ENCODE results near the gene PNMA8B. TPM values are rescaled to one million over a fixed set of nuclear protein-coding genes. Genes with fewer than 3 reads are reported as not detected.

The PNMA8B gene
- total RNA-seq, 2 donors from 2014 or later = 0.96 to 3.1 TPM

GRCh38 chr19:46453661-46454060 is 42.0 kb downstream of the PNMA8B start:
- WGBS = 43% methylated on average over 6 of the region's 6 CpGs

DNA sequence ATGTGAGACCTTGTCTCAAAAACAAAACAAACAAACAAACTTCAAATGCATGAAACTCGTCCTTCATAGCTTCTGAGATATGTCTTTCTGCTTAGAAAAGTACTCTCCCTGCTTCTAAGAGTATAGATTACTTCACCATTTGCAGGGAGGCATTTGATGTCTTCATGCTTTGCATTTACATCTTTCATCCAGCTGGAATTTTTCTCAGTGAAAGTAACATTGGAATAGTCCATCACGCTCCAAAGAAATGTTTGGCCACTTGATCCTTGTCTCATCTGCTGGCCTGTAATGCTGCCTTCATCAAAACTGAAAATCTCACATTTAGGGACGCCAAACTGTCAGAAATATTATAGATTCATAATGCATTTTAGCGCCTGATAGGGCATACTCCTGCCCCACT is 43.5 kb downstream of the PNMA8B start:
- H3K9me3 ChIP-seq = no peaks in the 10 kb centered on the region
- H3K36me3 ChIP-seq = no peaks in the 10 kb centered on the region
- DNase-seq (ENCODE audit: low spot score) = no peak
- intact Hi-C loops (cut with DNase I) = no loop called here
- TF ChIP-seq POLR2AphosphoS5 (IDR thresholded peaks at IDR 0.05) = no peak
- no peak for TF ChIP-seq CTCF (IDR thresholded peaks at IDR 0.05)
- TF ChIP-seq POLR2A (IDR thresholded peaks at IDR 0.05) = no peak
- H3K4me1 ChIP-seq (replicated peaks) = no peaks in the 10 kb centered on the region
- 42% methylated on average over 4 of the region's 4 CpGs for WGBS
- H3K4me3 ChIP-seq = no peak overlapping the region
- no peaks in the 10 kb centered on the region for H3K27me3 ChIP-seq (replicated peaks; ENCODE audit: insufficient read depth)
- H3K27ac ChIP-seq = no peak overlapping the region

More at GRCh38 chr19:46453661-46454060, 42.0 kb downstream of the PNMA8B start:
- Histone ChIP-seq H3K36me3 (no peaks in the 10 kb centered on the region), H3K4me1 (replicated peaks) (no peaks in the 10 kb centered on the region), H3K27ac (peak overlapping the region in 1 of 2 donors; percentile 39), H3K9me3 (no peaks in the 10 kb centered on the region), H3K27me3 (replicated peaks; ENCODE audit: insufficient read depth) (no peaks in the 10 kb centered on the region), H3K4me3 (no peak overlapping the region)
- DNase-seq (ENCODE audit: low spot score) = peak; percentile 83
- intact Hi-C loops (cut with DNase I) = no loop called here
- TF ChIP-seq POLR2AphosphoS5 (IDR thresholded peaks at IDR 0.05) (peak; percentile 75), POLR2A (IDR thresholded peaks at IDR 0.05) (no peak), CTCF (IDR thresholded peaks at IDR 0.05) (no peak)

- H3K36me3 ChIP-seq = no peaks in the 10 kb centered on the region
- intact Hi-C loops (cut with DNase I) = no loop called here
- DNase-seq (ENCODE audit: low spot score) = peak; percentile 69
- no peaks in the 10 kb centered on the region for H3K9me3 ChIP-seq
- peak; percentile 57 for TF ChIP-seq POLR2AphosphoS5 (IDR thresholded peaks at IDR 0.05)
- no peak for TF ChIP-seq POLR2A (IDR thresholded peaks at IDR 0.05)
- no peak for TF ChIP-seq CTCF (IDR thresholded peaks at IDR 0.05)
- H3K4me3 ChIP-seq = no peak overlapping the region
- H3K4me1 ChIP-seq (replicated peaks) = no peaks in the 10 kb centered on the region
- H3K27ac ChIP-seq = no peak overlapping the region
- WGBS = 40% methylated on average over 6 of the region's 6 CpGs
- no peaks in the 10 kb centered on the region for H3K27me3 ChIP-seq (replicated peaks; ENCODE audit: insufficient read depth)
These were observed 44.3 kb downstream of the PNMA8B start for GRCh38 chr19:46451352-46451751.

DNA sequence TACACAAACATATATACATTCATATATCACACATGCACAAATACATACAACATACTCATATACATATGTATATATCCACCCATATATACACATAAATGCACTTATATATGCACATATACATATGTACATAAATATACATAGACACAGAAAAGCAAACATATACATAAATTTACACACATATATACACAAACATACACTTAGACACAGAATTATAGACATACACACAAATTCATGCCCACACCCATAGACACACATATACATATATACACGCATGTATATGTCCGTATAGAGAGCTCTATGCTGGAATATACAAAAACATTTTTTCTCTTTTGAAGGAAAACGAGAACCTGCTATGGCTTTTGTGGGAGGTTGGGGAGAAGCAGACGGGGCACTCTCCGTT is 44.9 kb downstream of the PNMA8B start:
- H3K9me3 ChIP-seq = no peaks in the 10 kb centered on the region
- no peak for DNase-seq (ENCODE audit: low spot score)
- no peaks in the 10 kb centered on the region for H3K36me3 ChIP-seq
- no peak overlapping the region for H3K4me3 ChIP-seq
- WGBS = 35% methylated on average over 5 of the region's 5 CpGs
- no peaks in the 10 kb centered on the region for H3K4me1 ChIP-seq (replicated peaks)
- TF ChIP-seq CTCF (IDR thresholded peaks at IDR 0.05) (no peak), POLR2A (IDR thresholded peaks at IDR 0.05) (no peak), POLR2AphosphoS5 (IDR thresholded peaks at IDR 0.05) (no peak)
- no peak overlapping the region for H3K27ac ChIP-seq
- intact Hi-C loops (cut with DNase I) = no loop called here
- no peaks in the 10 kb centered on the region for H3K27me3 ChIP-seq (replicated peaks; ENCODE audit: insufficient read depth)

DNA sequence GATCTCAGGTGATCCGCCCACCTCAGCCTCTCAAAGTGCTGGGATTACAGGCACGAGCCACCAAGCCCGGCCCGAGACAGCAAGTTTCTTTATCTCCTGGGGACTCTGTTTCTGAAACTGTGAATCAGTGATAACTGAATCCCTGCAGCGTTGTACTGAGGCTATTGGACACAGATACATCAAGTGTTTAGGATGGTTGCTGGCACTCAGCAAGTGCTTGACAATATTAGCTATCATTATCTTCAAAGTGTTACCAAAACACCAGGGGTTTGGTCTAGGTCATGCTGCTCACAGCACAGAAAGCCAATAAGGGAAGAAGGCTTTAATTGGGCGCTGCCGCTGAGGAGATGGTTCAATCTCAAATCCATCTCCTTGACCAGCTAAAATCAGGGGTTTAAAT is 46.4 kb downstream of the PNMA8B start:
- TF ChIP-seq CTCF (IDR thresholded peaks at IDR 0.05) = no peak
- H3K36me3 ChIP-seq = no peaks in the 10 kb centered on the region
- no peak overlapping the region for H3K27ac ChIP-seq
- 68% methylated on average over 7 of the region's 7 CpGs for WGBS
- H3K27me3 ChIP-seq (replicated peaks; ENCODE audit: insufficient read depth) = no peaks in the 10 kb centered on the region
- H3K9me3 ChIP-seq = no peaks in the 10 kb centered on the region
- intact Hi-C loops (cut with DNase I) = no loop called here
- H3K4me3 ChIP-seq = no peak overlapping the region
- no peak for DNase-seq (ENCODE audit: low spot score)
- no peaks in the 10 kb centered on the region for H3K4me1 ChIP-seq (replicated peaks)
